ENCODE data around the gene SPACA6.

GRCh38 chr19:51689751-51690453, 3.2 kb upstream of the SPACA6 start:
- TF ChIP-seq ELF1 (tag; IDR thresholded peaks at IDR 0.05) (no peak), FOXK2 (conservative IDR thresholded peaks at IDR 0.05 in 1 of 2, IDR thresholded peaks at IDR 0.05 in 1 of 2; ENCODE audit: low read depth in 2 of 2) (no peak), SAFB (IDR thresholded peaks at IDR 0.05; ENCODE audit: borderline replicate concordance, low read depth, low read length) (no peak), POLR2AphosphoS5 (IDR thresholded peaks at IDR 0.05; ENCODE audit: control insufficient read depth, insufficient read depth, low read depth, low read length) (no peak), ZHX1 (conservative IDR thresholded peaks at IDR 0.05; ENCODE audit: low read length) (no peak), FOS (IDR thresholded peaks at IDR 0.05; ENCODE audit: extremely low read depth, insufficient read length) (no peak), ESRRA (IDR thresholded peaks at IDR 0.05; ENCODE audit: borderline replicate concordance, low read depth) (no peak), TCF7 (IDR thresholded peaks at IDR 0.05; ENCODE audit: borderline replicate concordance) (no peak), ZNF512 (tag; IDR thresholded peaks at IDR 0.05) (no peak), CTCF (IDR thresholded peaks at IDR 0.05 in 2 of 3, conservative IDR thresholded peaks at IDR 0.05 in 1 of 3; ENCODE audit: insufficient read depth in 2 of 3, low read depth in 1 of 3, low read length in 3 of 3) (no peak), MCM2 (IDR thresholded peaks at IDR 0.05; ENCODE audit: low read depth) (no peak), TAF15 (IDR thresholded peaks at IDR 0.05; ENCODE audit: low read depth, low read length) (no peak), POU5F1 (IDR thresholded peaks at IDR 0.05; ENCODE audit: borderline replicate concordance, low read depth, low read length, partially characterized antibody) (no peak), LARP7 (IDR thresholded peaks at IDR 0.05) (0 out of 2 replicates have a peak, but pooled peaks have one; percentile 60)
